Kidney epithelial cell (primary cell): Measurements from ENCODE around the gene ST8SIA1. TPM values are rescaled to one million over a fixed set of nuclear protein-coding genes. Genes with fewer than 3 reads are reported as not detected.

Source experiments
- DNase-seq: peaks from one replicate; pipeline ENCODE4 v3.0.0-alpha.2; 2010; ENCODE audit warnings: low read depth
- H3K27me3 ChIP-seq: 2 replicates; pipeline ENCODE4 v1.6.0; 2011; ENCODE audit warnings: low read length; ENCODE audit not compliant: control insufficient read depth, insufficient read depth
- H3K36me3 ChIP-seq: 2 replicates; pipeline ENCODE4 v1.5.1; 2011; ENCODE audit warnings: low read length; ENCODE audit not compliant: control insufficient read depth, insufficient read depth
- H3K4me3 ChIP-seq: 2 replicates; pipeline ENCODE4 v1.5.1; 2011; ENCODE audit warnings: low read depth, mild to moderate bottlenecking, control low read depth, low read length
- CTCF ChIP-seq: IDR thresholded peaks from 2 replicates; pipeline ENCODE4 v1.5.1; 2011; ENCODE audit warnings: mild to moderate bottlenecking, moderate library complexity, low read length, control low read depth, inconsistent platforms; ENCODE audit not compliant: insufficient read depth, poor library complexity, severe bottlenecking
- total RNA-seq: library from RNA; depleted of rRNA; stranded (reverse); fragments of >200 nt; gene quantifications from 2 replicates; pipeline ENCODE4 v1.2.3, GENCODE V29; 2015

ST8SIA1 gene
- total RNA-seq, 1 donor from 2014 or later = 0.21 TPM

GRCh38 chr12:22321638-22322037 lies 12.9 kb downstream of the ST8SIA1 start:
- no peak for DNase-seq
- no peak for TF ChIP-seq CTCF
- no peaks in the 10 kb centered on the region for H3K27me3 ChIP-seq
- H3K36me3 ChIP-seq = no peaks in the 10 kb centered on the region
- H3K4me3 ChIP-seq = no peak overlapping the region

GRCh38 chr12:22321018-22321605 lies 13.4 kb downstream of the ST8SIA1 start:
- no peak for DNase-seq
- TF ChIP-seq CTCF = no peak
- H3K4me3 ChIP-seq = no peak overlapping the region
- no peaks in the 10 kb centered on the region for H3K36me3 ChIP-seq
- H3K27me3 ChIP-seq = no peaks in the 10 kb centered on the region

- Histone ChIP-seq H3K27me3 (no peaks in the 10 kb centered on the region), H3K4me3 (no peak overlapping the region), H3K36me3 (no peaks in the 10 kb centered on the region)
- no peak for TF ChIP-seq CTCF
- DNase-seq = no peak
Observed at GRCh38 chr12:22318108-22318737, 16.3 kb downstream of the ST8SIA1 start.

GRCh38 chr12:22313963-22314330 lies 20.6 kb downstream of the ST8SIA1 start:
- no peak for DNase-seq
- no peak overlapping the region for H3K4me3 ChIP-seq
- TF ChIP-seq CTCF = no peak

GRCh38 chr12:22313286-22313962 lies 21.1 kb downstream of the ST8SIA1 start:
- DNase-seq = no peak
- H3K27me3 ChIP-seq = no peaks in the 10 kb centered on the region
- TF ChIP-seq CTCF = no peak
- H3K4me3 ChIP-seq = no peak overlapping the region
- H3K36me3 ChIP-seq = no peaks in the 10 kb centered on the region

More at GRCh38 chr12:22313963-22314330, 20.6 kb downstream of the ST8SIA1 start:
- Histone ChIP-seq H3K36me3 (no peaks in the 10 kb centered on the region), H3K27me3 (no peaks in the 10 kb centered on the region)
